Activated naive CD4-positive, alpha-beta T cell treated with Interleukin-2 at 50 U/mL for 16 hours (primary cell): ENCODE results near the gene OR1J1.

ENCODE experiments used
- DNase-seq: peaks from one replicate; pipeline ENCODE4 v3.0.0-alpha.2; 2020

Gene OR1J1

DNA sequence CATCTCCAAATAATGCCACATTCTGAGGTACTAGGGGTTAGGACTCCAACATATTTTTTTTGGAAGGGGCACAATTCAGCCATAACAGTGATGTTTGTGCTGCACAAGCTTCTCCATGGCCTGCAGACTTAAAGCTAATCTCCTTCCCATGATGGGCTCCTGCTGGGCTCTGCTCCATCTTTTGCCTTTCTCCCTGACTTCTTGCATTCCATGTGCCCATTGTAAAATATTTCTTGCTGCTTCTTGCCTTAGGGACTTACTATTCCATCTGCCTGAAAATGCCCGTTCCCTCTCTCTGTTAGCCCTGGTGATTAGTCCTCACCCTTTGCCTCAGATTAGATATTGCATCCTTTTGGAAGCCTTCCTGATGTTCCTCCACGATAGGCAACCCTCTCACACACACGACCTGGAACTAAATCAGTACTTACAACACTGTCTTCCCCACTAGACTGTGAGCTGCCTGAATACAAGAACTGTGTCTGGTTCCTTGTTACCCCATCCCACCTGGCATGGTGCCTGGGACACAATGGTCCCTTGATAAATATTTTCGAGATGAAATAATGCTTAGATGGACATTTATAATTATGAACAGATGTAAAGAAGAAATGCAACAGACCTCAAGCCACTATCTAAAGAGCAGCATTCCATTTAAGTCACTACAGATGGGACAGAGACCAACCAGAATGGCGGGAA, 33.5 kb downstream of the OR1J1 start:
- no peak for DNase-seq

DNA sequence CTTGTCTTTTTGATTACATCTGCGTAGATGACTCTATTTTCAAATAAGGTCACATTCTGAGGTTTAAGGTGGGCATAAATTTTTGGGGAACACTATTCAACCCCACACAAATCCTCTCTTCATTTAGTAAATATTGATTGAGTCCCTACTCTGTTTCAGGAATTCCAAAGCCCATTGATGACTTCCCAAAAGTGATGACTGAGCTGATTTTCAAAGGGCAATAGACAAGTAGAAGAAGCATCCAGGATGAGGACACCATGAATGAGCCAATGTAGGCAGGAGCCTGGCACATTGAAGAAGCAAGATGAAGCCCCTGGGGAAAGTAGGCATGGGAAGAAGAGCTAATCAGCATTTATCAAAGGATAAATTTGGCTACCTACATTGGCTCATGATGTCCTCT, 35.2 kb downstream of the OR1J1 start:
- no peak for DNase-seq
